Psoas muscle (tissue), 8 donors: ENCODE data around the gene FREM1. TPM values are rescaled to one million over a fixed set of nuclear protein-coding genes. Genes with fewer than 3 reads are reported as not detected.

ENCODE experiments used
- ATAC-seq, 4 donors: fragments of 200-7000 bp; cut with Tn5 transposase; one replicate each; pipeline ENCODE4 v1.9.1; 2020; ENCODE audit warnings: moderate library complexity in 3 of 4, mild to moderate bottlenecking in 2 of 4
- DNase-seq, 2 donors: peaks; one replicate each; pipeline ENCODE4 v3.0.0-alpha.2; 2020
- H3K27ac ChIP-seq: fragments of 200-600 bp; one replicate; pipeline ENCODE4 v1.8.0; 2022
- H3K27me3 ChIP-seq, 3 donors: fragments of 200-600 bp in 1 of 3; one replicate each; pipeline versions ENCODE4 v1.6.1 to v1.8.0; 2013 to 2022; ENCODE audit warnings: low read length in 2 of 3, mild to moderate bottlenecking in 2 of 3, moderate library complexity in 1 of 3; ENCODE audit not compliant: insufficient read depth in 3 of 3
- H3K36me3 ChIP-seq, 2 donors: fragments of 200-600 bp in 1 of 2; one replicate each; pipeline versions ENCODE4 v1.6.1 to v1.8.0; 2013 to 2022; ENCODE audit warnings: low read depth in 1 of 2, mild to moderate bottlenecking in 1 of 2, moderate library complexity in 1 of 2; ENCODE audit not compliant: insufficient read depth in 1 of 2
- H3K4me1 ChIP-seq: fragments of 200-600 bp; one replicate; pipeline ENCODE4 v1.8.0; 2022
- H3K4me3 ChIP-seq: fragments of 200-600 bp; one replicate; pipeline ENCODE4 v1.8.0; 2022; ENCODE audit warnings: mild to moderate bottlenecking
- H3K9me3 ChIP-seq: fragments of 200-600 bp; one replicate; pipeline ENCODE4 v1.8.0; 2022
- CTCF ChIP-seq: fragments of 200-600 bp; IDR thresholded peaks from one replicate; pipeline ENCODE4 v1.8.0; 2022; ENCODE audit warnings: antibody characterized with exemption
- WGBS, 3 donors: extraction: QIAGEN DNeasy Blood & Tissue Kit; methylation state at CpG; one replicate each; pipeline versions ENCODE4 v1.1.6 to v1.1.7; 2013; 5-methylcytosine and 5-hydroxymethylcytosine counted together
- intact Hi-C, 2 donors: fragments of 100-400 bp; cut with DNase I; formaldehyde crosslinking; loops; one replicate each; pipeline versions ENCODE4 v1.11.0 to v1.14.2; 2022
- long read RNA-seq, 2 donors: library from polyadenylated mRNA; unstranded; transcript quantifications; one replicate each; pipeline ENCODE4 v2.0.0, GENCODE V29; 2021
- polyA plus RNA-seq, 3 donors: library from polyadenylated mRNA; stranded (reverse); fragments of 200-250 nt; gene quantifications; one replicate each; pipeline ENCODE4 v1.2.3, GENCODE V29; 2013
- total RNA-seq, 4 donors: library from RNA; stranded (reverse); fragmentation: NEBNext Ultra II Directional in 2 of 4; extraction: Animal tissue kit (Norgen Biotek cat#: 25700) in 2 of 4; gene quantifications; one replicate each; pipeline versions ENCODE4 v1.2.1 to v1.2.4, GENCODE V29; 2021 to 2023
- donor health status: healthy with polysubstance abuse.
- donor health status: DM: no; HTN: no; CAD: no; lungs with moderate emphysema.
- donor health status: Bipolar disorder and iron deficiency.
- donor health status: healthy.
- donor health status: DM: yes; HTN: yes; CAD: no.
- donor health status: DM: no; HTN: no; CAD: no.
- donor health status: DM: no; HTN: no; CAD: no.
- donor health status: DM: yes; HTN: yes; CAD: no.

Gene FREM1
- 1 to 10 TPM in 2 of 4 donors, under 1 TPM in 2; 0.25 to 3.7 (median 1.9) TPM for total RNA-seq
- 1 to 10 TPM in 1 of 3 donors, under 1 TPM in 2; 0.20 to 1.5 (median 0.63) TPM for polyA plus RNA-seq
- long read RNA-seq, donor 1: 0 reads
- long read RNA-seq, donor 2: 0 reads

- H3K27me3 ChIP-seq: no peaks in the 10 kb centered on the region
- H3K4me1 ChIP-seq: no peaks in the 10 kb centered on the region
- WGBS, 3 donors: 24 to 26% (median 25%) methylated on average over 18 of the region's 18 CpGs
- H3K27ac ChIP-seq: no peak within 1 kb of the TSS
- DNase-seq (peak; percentile 41 to 68), ATAC-seq (peak in 2 of 4 donors; percentile 25 to 37)
- H3K36me3 ChIP-seq: no peaks in the 10 kb centered on the region
- TF ChIP-seq CTCF: no peak
- intact Hi-C loops: no loop called here
- no peaks in the 10 kb centered on the region for H3K9me3 ChIP-seq
- H3K4me3 ChIP-seq: peak within 1 kb of the TSS; percentile 53
Observed at GRCh38 chr9:14909961-14910805, at the start of gene FREM1. TSS of gene FREM1 (minus strand) at chr9:14910428. CDS start at chr9:14868977, 41,451 bp downstream.

GRCh38 chr9:14958989-14959388 is 48.8 kb upstream of the FREM1 start:
- H3K4me3 ChIP-seq: no peak overlapping the region
- DNase-seq: no peak
- no peaks in the 10 kb centered on the region for H3K36me3 ChIP-seq
- no peak overlapping the region for H3K27ac ChIP-seq
- ATAC-seq: no peak
- no peaks in the 10 kb centered on the region for H3K4me1 ChIP-seq
- no peaks in the 10 kb centered on the region for H3K9me3 ChIP-seq
- TF ChIP-seq CTCF: no peak
- intact Hi-C loops: no loop called here
- H3K27me3 ChIP-seq: no peaks in the 10 kb centered on the region

- no peaks in the 10 kb centered on the region for H3K36me3 ChIP-seq
- H3K27ac ChIP-seq: no peak overlapping the region
- no peak for DNase-seq
- 41 to 83% (median 43%) methylated on average over 2 of the region's 2 CpGs for WGBS, 3 donors
- no peaks in the 10 kb centered on the region for H3K9me3 ChIP-seq
- no peaks in the 10 kb centered on the region for H3K4me1 ChIP-seq
- TF ChIP-seq CTCF: no peak
- no peaks in the 10 kb centered on the region for H3K27me3 ChIP-seq
- no peak for ATAC-seq
- intact Hi-C loops: no loop called here
- H3K4me3 ChIP-seq: no peak overlapping the region
Observed at GRCh38 chr9:14957109-14957508, 46.9 kb upstream of the FREM1 start.

- intact Hi-C loops: no loop called here
- H3K9me3 ChIP-seq: no peaks in the 10 kb centered on the region
- DNase-seq (no peak), ATAC-seq (no peak)
- TF ChIP-seq CTCF: no peak
- no peaks in the 10 kb centered on the region for H3K4me1 ChIP-seq
- WGBS, 3 donors: 73 to 86% (median 77%) methylated on average over 2 of the region's 2 CpGs
- H3K36me3 ChIP-seq: no peaks in the 10 kb centered on the region
- no peak overlapping the region for H3K4me3 ChIP-seq
- H3K27ac ChIP-seq: no peak overlapping the region
- H3K27me3 ChIP-seq: no peaks in the 10 kb centered on the region
Observed at GRCh38 chr9:14956208-14956607, 46.0 kb upstream of the FREM1 start.
